NT2/D1 (cell line): Measurements from ENCODE around the gene CSRP2.

ENCODE experiments used
- YY1 ChIP-seq: IDR thresholded peaks from 2 replicates; pipeline ENCODE4 v1.6.1; 2011; ENCODE audit not compliant: insufficient read length, insufficient read depth
- ZNF274 ChIP-seq: IDR thresholded peaks from 2 replicates; pipeline ENCODE4 v1.6.1; 2011; ENCODE audit warnings: mild to moderate bottlenecking, low read depth, low read length

DNA sequence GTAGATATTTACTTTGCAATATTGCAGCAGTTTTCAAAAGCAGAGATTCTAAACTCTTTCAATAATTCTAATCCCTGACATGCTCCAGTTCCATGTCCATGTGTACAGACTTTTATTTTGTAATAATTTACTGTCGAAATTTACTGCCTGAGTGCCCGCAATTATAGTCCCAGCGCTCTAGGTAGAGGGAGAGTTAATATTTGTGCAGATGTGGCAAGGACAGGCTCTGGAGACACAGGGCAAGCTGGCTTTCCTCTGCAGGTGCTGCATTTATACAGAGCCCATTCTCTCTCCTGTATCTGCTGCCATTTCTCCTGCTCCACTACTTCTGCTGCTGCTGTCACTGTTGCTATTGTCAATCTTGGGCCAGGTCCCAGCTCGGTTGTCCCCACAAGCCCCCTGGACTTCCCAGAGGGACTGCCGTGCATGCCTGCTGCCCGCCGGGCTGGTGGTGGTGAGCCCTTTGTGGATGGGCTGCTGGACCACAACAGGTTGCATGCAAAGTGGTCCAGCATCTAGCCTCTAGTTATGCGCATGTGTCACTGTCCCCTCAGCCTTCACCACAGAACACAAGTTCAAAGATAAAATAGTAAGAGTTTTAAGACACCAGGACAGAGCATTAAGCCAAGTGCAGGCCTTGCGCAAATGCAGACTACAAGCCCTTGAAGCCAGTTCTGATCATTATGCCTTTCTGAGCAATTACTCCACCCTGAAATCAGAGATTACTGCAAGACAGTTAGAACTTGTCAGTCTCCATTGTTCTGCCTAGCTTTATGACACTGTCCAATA is 40.8 kb upstream of the CSRP2 start:
- TF ChIP-seq YY1 (no peak), ZNF274 (no peak)
